Suprapubic skin (tissue), 4 donors: ENCODE data around the gene NBEA.

Source experiments
- POLR2A ChIP-seq, 2 donors: fragments of 450-650 bp; IDR thresholded peaks; one replicate each; pipeline ENCODE4 v1.6.1; 2017; ENCODE audit warnings: antibody characterized with exemption in 2 of 2, mild to moderate bottlenecking in 2 of 2, moderate library complexity in 2 of 2
- POLR2AphosphoS5 ChIP-seq, 3 donors: sonication (generic); formaldehyde crosslinking; IDR thresholded peaks; one replicate each; pipeline ENCODE4 v1.6.1; 2017; ENCODE audit warnings: antibody characterized with exemption in 3 of 3
- TF ChIP-seq, protein P1 (sequence below), 2 donors: fragments of 200-600 bp in 1 of 2; fragments of 450-650 bp in 1 of 2; sonication (generic) in 1 of 2; IDR thresholded peaks; one replicate each; pipeline ENCODE4 v1.5.1; 2016 to 2019; ENCODE audit warnings: antibody characterized with exemption in 2 of 2, mild to moderate bottlenecking in 1 of 2, moderate library complexity in 1 of 2

DNA sequence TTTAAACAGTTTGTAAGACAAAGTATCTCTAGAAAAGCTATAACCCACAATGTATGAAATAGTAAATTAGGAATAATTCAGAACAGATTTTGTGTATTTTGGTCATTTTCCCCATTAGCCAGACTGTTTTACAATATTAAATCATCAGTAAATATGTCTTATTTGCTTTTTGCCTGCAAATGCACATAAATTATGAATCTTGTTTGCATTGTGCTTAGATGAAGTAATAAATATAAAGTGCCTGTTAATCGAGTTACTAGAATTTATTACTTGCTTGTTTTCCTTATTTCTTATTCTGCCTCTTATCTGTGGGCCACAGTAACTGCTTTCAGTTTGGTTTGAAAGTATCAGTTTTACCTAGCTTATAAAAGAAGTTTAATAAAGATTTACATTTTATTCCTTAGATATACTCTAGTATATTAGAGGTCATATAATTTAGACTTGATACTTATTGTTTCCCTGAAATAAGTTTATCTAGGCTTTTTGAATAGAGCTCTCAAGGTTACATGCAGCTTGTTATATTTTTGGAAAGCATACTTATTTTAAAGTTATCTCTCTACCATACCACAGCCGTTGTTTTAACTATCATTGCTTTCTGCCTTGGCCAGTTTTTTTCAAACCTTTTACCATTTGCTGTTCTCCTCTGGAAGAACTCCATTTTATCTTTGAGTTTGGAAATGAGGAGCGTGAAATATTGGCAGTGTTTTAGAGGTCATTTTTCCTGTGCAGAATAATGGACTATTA, 238.0 kb downstream of the NBEA start:
- TF ChIP-seq, protein P1, sequence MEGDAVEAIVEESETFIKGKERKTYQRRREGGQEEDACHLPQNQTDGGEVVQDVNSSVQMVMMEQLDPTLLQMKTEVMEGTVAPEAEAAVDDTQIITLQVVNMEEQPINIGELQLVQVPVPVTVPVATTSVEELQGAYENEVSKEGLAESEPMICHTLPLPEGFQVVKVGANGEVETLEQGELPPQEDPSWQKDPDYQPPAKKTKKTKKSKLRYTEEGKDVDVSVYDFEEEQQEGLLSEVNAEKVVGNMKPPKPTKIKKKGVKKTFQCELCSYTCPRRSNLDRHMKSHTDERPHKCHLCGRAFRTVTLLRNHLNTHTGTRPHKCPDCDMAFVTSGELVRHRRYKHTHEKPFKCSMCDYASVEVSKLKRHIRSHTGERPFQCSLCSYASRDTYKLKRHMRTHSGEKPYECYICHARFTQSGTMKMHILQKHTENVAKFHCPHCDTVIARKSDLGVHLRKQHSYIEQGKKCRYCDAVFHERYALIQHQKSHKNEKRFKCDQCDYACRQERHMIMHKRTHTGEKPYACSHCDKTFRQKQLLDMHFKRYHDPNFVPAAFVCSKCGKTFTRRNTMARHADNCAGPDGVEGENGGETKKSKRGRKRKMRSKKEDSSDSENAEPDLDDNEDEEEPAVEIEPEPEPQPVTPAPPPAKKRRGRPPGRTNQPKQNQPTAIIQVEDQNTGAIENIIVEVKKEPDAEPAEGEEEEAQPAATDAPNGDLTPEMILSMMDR (IDR thresholded peaks at IDR 0.05): no peak
- TF ChIP-seq POLR2A (IDR thresholded peaks at IDR 0.05) (no peak), POLR2AphosphoS5 (IDR thresholded peaks at IDR 0.05) (no peak)
